Activated CD8-positive, alpha-beta memory T cell treated with anti-CD3 and anti-CD28 coated beads, Interleukin-2, amount 50 U/mL, for 24 hours (primary cell): ENCODE measurements around the gene PCDHGA12.

ENCODE experiments used
- DNase-seq: peaks from one replicate; pipeline ENCODE4 v3.0.0-alpha.2; 2020; ENCODE audit errors: extremely low read depth

PCDHGA12 gene

DNA sequence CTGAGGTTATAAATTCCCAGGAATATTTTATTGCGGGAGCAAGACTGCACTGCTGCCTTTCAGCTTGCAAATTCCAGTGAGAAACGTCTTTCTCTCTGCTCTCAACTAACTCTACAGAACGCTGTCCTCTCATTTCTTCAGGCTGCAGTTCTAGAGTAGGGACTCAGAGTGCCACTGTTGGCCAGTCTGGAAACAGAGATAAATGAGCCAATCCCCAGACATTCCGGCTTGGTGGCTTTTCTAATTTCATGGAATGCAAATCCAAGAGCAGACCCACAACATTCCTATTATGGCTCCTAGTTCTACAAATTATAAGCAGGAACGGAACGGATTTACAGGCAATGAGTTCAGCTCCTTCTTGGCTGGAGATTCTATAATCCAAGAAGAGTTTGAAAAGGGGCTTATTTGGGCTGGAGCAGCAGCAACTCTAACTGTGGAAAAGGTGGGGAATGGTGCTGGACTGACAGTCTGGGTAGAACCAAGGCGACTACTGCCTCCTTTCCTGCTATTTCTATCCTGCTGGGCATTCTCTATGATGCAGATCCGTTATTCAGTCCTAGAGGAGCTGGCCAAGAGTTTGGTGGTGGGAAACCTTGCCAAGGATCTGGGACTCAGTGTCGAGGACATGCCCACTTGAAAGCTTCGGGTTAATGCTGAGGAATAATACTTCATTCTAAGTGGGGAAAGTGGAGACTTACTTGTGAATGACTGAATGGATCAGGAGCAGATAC lies 9.3 kb downstream of the PCDHGA12 start:
- no peak for DNase-seq

- DNase-seq = no peak
Measured at GRCh38 chr5:141440341-141440740, 10.0 kb downstream of the PCDHGA12 start.

- DNase-seq = no peak
Measured at GRCh38 chr5:141441571-141442170, 11.4 kb downstream of the PCDHGA12 start.

- no peak for DNase-seq
Measured at GRCh38 chr5:141465351-141465750, 35.0 kb downstream of the PCDHGA12 start.

GRCh38 chr5:141475625-141476131 lies 45.4 kb downstream of the PCDHGA12 start, which contains the start of gene PCDHGC3:
TSS of gene PCDHGC3 (plus strand) at chr5:141475966. CDS start at chr5:141476117, 151 bp downstream.
- DNase-seq = no peak

DNA sequence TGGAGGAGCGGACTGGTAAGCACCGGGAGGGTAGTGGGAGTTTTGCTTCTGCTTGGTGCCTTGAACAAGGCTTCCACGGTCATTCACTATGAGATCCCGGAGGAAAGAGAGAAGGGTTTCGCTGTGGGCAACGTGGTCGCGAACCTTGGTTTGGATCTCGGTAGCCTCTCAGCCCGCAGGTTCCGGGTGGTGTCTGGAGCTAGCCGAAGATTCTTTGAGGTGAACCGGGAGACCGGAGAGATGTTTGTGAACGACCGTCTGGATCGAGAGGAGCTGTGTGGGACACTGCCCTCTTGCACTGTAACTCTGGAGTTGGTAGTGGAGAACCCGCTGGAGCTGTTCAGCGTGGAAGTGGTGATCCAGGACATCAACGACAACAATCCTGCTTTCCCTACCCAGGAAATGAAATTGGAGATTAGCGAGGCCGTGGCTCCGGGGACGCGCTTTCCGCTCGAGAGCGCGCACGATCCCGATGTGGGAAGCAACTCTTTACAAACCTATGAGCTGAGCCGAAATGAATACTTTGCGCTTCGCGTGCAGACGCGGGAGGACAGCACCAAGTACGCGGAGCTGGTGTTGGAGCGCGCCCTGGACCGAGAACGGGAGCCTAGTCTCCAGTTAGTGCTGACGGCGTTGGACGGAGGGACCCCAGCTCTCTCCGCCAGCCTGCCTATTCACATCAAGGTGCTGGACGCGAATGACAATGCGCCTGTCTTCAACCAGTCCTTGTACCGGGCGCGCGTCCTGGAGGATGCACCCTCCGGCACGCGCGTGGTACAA lies 46.0 kb downstream of the PCDHGA12 start:
- DNase-seq = no peak

GRCh38 chr5:141477044-141477575 lies 46.8 kb downstream of the PCDHGA12 start:
- DNase-seq = no peak

DNA sequence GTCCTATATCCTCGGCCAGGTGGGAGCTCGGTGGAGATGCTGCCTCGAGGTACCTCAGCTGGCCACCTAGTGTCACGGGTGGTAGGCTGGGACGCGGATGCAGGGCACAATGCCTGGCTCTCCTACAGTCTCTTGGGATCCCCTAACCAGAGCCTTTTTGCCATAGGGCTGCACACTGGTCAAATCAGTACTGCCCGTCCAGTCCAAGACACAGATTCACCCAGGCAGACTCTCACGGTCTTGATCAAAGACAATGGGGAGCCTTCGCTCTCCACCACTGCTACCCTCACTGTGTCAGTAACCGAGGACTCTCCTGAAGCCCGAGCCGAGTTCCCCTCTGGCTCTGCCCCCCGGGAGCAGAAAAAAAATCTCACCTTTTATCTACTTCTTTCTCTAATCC lies 47.5 kb downstream of the PCDHGA12 start:
- no peak for DNase-seq

- no peak for DNase-seq
Measured at GRCh38 chr5:141478321-141478945, 48.1 kb downstream of the PCDHGA12 start.

DNA sequence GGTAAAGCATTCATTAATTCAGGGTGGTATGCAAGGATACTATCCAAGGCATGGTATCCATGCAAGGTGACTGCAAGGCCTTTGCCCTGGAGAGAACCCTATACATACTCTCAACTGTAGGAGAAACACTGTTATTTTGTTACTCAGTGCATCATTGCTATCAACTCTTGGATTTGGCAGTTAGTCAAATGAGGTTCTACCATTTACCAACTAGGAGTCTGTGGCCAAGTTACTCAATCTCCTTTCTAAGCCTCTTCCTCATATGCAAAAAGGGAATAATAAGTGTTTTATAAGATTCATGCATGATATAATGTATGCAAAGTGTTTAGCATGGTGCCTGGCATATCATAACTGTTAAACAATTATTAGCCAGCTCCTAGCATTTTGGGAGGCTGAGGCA lies 49.5 kb downstream of the PCDHGA12 start:
- DNase-seq = no peak
